GM12878 (cell line): Measurements from ENCODE around the gene PKN2. TPM values are rescaled to one million over a fixed set of nuclear protein-coding genes. Genes with fewer than 3 reads are reported as not detected.
A peak's percentile ranks its signal among the peaks of the same experiment; 100 is the strongest.

Experiments
- ASH2L ChIP-seq: fragments of 300-600, 200-600 bp; sonication (generic); IDR thresholded peaks from 2 replicates; pipeline ENCODE4 v1.6.1; 2017; ENCODE audit warnings: low read depth, mild to moderate bottlenecking, borderline replicate concordance
- CREM ChIP-seq: IDR thresholded peaks from 2 replicates; pipeline ENCODE4 v1.6.1; 2014; ENCODE audit warnings: antibody characterized with exemption, low read depth
- DPF2 ChIP-seq: fragments of 450-650 bp; IDR thresholded peaks from 2 replicates; pipeline ENCODE4 v1.6.1; 2017; ENCODE audit warnings: mild to moderate bottlenecking
- FOXM1 ChIP-seq: IDR thresholded peaks from 2 replicates; pipeline ENCODE4 v1.6.1; 2012; ENCODE audit warnings: low read depth, mild to moderate bottlenecking, inconsistent platforms, low read length, moderate library complexity
- NBN ChIP-seq: fragments of 450-650 bp; IDR thresholded peaks from 2 replicates; pipeline ENCODE4 v1.6.1; 2016
- NFYA ChIP-seq: IDR thresholded peaks from 2 replicates; pipeline ENCODE4 v1.6.1; 2011; ENCODE audit warnings: low read depth, mild to moderate bottlenecking, low read length, improper control_type of control experiment, borderline replicate concordance
- PML ChIP-seq: IDR thresholded peaks from 2 replicates; pipeline ENCODE4 v1.6.1; 2012; ENCODE audit warnings: low read length, inconsistent platforms
- POLR2AphosphoS5 ChIP-seq: IDR thresholded peaks from 2 replicates; pipeline ENCODE4 v1.6.1; 2011; ENCODE audit warnings: mild to moderate bottlenecking, low read length, inconsistent platforms
- TBL1XR1 ChIP-seq: IDR thresholded peaks from 2 replicates; pipeline ENCODE4 v1.6.1; 2012; ENCODE audit warnings: low read depth, low read length, improper control_type of control experiment
- TCF12 ChIP-seq: IDR thresholded peaks from 2 replicates; pipeline ENCODE4 v1.6.1; 2011; ENCODE audit warnings: low read depth, mild to moderate bottlenecking, low read length
- polyA plus RNA-seq, 11 experiments: library from polyadenylated mRNA; depleted of rRNA in 4 of 11; unstranded in 6 of 11; stranded (reverse) in 5 of 11; fragments of >200 nt; fragmentation: Nextera tagmentation in 4 of 11; fragmentation: Illumina TruSeq in 1 of 11; extraction: Ambion mirVana in 4 of 11; extraction: Trizol in 1 of 11; gene quantifications; 1 replicate in 1 of 11; 2 replicates in 10 of 11; pipeline versions ENCODE4 v1.2.1 to v1.2.3, GENCODE V29; 2011 to 2016; ENCODE audit warnings: inconsistent platforms in 2 of 11, missing spikeins in 2 of 11, low read depth in 1 of 11
- total RNA-seq, 4 experiments: library from RNA; depleted of rRNA in 3 of 4; stranded (reverse); fragments of >200 nt in 3 of 4; fragmentation: Illumina TruSeq in 1 of 4; extraction: Trizol in 1 of 4; gene quantifications; 2 replicates each; pipeline versions ENCODE4 v1.2.1 to v1.2.3, GENCODE V29; 2013 to 2021
- TF ChIP-seq, protein P1 (sequence below): fragments of 450-650 bp; IDR thresholded peaks from 2 replicates; pipeline ENCODE4 v1.6.1; 2017; ENCODE audit warnings: mild to moderate bottlenecking, low read depth, inconsistent platforms; ENCODE audit not compliant: poor library complexity, severe bottlenecking
- TF ChIP-seq, protein P2 (sequence below): IDR thresholded peaks from 2 replicates; pipeline ENCODE4 v1.6.1; 2011; ENCODE audit warnings: borderline replicate concordance, low read depth, mild to moderate bottlenecking, moderate library complexity, low read length; ENCODE audit not compliant: insufficient read depth, poor library complexity, severe bottlenecking
- TF ChIP-seq, protein P3 (sequence below): fragments of 450-650 bp; IDR thresholded peaks from 2 replicates; pipeline ENCODE4 v1.6.1; 2017; ENCODE audit warnings: borderline replicate concordance
- TF ChIP-seq, protein P4 (sequence below): IDR thresholded peaks from 2 replicates; pipeline ENCODE4 v1.6.1; 2011; ENCODE audit warnings: mild to moderate bottlenecking, low read depth, low read length, moderate library complexity; ENCODE audit not compliant: insufficient replicate concordance
- TF ChIP-seq, protein P5 (sequence below): IDR thresholded peaks from 2 replicates; pipeline ENCODE4 v1.6.1; 2012; ENCODE audit warnings: low read depth, low read length, improper control_type of control experiment
- TF ChIP-seq, protein P6 (sequence below): IDR thresholded peaks from 2 replicates; pipeline ENCODE4 v1.6.1; 2012; ENCODE audit warnings: low read depth, low read length, improper control_type of control experiment
- TF ChIP-seq, protein P7 (sequence below): fragments of 450-650 bp; formaldehyde crosslinking; IDR thresholded peaks from 2 replicates; pipeline ENCODE4 v1.5.0; 2022; ENCODE audit warnings: mild to moderate bottlenecking, missing genetic modification characterization

The PKN2 gene
- total and polyA plus RNA-seq, 10 of the 15 experiments (the other 5 are each of a cell fraction or from before 2014, with no cell fraction given) = 2.6 to 18.3 (median 12.9) TPM

DNA sequence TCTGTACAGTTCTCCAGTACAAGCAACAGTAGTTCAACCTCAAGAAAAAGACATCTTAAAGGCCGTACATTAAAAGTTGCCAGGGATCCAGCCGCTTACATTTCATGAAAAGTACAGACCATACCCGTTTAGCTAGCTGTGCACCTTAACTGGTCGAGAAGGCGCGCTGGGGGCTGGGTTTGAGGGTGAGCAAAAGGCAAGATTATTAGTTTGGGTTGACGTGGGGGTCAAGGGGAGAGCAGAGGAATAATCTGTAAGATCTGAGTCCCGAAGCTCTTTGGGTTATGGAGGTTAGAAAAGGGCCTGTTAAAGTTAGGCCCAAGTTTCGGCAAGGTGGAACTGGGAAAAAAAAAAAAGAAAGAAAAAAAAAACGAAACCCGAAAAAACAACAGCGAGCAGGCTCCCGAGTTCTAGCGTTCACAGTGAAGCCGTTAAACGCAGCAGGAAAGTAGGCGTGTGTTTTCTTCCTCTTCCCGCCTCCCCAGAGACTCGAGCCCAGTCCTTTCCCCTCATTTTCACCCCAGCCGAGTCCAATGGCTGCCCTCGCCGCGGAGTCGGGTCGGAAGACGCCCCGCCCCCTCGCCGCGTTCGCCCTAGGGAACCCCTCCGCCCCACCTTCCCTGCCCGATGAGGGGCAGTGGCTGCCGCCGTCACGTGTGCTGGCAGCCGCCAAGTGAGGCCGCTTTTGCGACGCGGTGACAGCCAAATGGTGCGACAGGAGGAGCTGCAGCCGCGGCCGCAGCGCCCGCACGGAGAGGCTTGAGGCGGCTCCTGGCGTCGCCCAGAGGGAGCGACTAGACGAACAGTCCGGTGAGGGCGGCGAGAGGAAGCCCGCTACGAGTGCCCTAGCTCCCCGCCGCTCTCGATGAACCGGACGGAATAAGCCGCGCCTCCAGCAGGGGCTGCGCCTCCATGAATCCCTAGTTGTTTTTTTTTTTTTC, at the start of gene PKN2 (continued):
- TF ChIP-seq, protein P1, sequence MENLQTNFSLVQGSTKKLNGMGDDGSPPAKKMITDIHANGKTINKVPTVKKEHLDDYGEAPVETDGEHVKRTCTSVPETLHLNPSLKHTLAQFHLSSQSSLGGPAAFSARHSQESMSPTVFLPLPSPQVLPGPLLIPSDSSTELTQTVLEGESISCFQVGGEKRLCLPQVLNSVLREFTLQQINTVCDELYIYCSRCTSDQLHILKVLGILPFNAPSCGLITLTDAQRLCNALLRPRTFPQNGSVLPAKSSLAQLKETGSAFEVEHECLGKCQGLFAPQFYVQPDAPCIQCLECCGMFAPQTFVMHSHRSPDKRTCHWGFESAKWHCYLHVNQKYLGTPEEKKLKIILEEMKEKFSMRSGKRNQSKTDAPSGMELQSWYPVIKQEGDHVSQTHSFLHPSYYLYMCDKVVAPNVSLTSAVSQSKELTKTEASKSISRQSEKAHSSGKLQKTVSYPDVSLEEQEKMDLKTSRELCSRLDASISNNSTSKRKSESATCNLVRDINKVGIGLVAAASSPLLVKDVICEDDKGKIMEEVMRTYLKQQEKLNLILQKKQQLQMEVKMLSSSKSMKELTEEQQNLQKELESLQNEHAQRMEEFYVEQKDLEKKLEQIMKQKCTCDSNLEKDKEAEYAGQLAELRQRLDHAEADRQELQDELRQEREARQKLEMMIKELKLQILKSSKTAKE = peak; percentile 23
- TF ChIP-seq, protein P2, sequence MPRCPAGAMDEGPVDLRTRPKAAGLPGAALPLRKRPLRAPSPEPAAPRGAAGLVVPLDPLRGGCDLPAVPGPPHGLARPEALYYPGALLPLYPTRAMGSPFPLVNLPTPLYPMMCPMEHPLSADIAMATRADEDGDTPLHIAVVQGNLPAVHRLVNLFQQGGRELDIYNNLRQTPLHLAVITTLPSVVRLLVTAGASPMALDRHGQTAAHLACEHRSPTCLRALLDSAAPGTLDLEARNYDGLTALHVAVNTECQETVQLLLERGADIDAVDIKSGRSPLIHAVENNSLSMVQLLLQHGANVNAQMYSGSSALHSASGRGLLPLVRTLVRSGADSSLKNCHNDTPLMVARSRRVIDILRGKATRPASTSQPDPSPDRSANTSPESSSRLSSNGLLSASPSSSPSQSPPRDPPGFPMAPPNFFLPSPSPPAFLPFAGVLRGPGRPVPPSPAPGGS = peak; percentile 61
- TF ChIP-seq, protein P3, sequence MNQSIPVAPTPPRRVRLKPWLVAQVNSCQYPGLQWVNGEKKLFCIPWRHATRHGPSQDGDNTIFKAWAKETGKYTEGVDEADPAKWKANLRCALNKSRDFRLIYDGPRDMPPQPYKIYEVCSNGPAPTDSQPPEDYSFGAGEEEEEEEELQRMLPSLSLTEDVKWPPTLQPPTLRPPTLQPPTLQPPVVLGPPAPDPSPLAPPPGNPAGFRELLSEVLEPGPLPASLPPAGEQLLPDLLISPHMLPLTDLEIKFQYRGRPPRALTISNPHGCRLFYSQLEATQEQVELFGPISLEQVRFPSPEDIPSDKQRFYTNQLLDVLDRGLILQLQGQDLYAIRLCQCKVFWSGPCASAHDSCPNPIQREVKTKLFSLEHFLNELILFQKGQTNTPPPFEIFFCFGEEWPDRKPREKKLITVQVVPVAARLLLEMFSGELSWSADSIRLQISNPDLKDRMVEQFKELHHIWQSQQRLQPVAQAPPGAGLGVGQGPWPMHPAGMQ = no peak
- TF ChIP-seq PML = peak; percentile 85
- peak; percentile 99 for TF ChIP-seq CREM
- TF ChIP-seq NBN = peak; percentile 92; the same call in 1 of the 2 replicates
- TF ChIP-seq, protein P4, sequence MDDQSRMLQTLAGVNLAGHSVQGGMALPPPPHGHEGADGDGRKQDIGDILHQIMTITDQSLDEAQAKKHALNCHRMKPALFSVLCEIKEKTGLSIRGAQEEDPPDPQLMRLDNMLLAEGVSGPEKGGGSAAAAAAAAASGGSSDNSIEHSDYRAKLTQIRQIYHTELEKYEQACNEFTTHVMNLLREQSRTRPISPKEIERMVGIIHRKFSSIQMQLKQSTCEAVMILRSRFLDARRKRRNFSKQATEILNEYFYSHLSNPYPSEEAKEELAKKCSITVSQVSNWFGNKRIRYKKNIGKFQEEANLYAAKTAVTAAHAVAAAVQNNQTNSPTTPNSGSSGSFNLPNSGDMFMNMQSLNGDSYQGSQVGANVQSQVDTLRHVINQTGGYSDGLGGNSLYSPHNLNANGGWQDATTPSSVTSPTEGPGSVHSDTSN = no peak
- TF ChIP-seq POLR2AphosphoS5 = peak; percentile 86
- 0 out of 2 replicates have a peak, but pooled peaks have one; percentile 13 for TF ChIP-seq FOXM1
- no peak; the same call in 1 of the 2 replicates for TF ChIP-seq ASH2L
- TF ChIP-seq, protein P5, sequence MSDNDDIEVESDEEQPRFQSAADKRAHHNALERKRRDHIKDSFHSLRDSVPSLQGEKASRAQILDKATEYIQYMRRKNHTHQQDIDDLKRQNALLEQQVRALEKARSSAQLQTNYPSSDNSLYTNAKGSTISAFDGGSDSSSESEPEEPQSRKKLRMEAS = peak; percentile 94
- TF ChIP-seq, protein P6, sequence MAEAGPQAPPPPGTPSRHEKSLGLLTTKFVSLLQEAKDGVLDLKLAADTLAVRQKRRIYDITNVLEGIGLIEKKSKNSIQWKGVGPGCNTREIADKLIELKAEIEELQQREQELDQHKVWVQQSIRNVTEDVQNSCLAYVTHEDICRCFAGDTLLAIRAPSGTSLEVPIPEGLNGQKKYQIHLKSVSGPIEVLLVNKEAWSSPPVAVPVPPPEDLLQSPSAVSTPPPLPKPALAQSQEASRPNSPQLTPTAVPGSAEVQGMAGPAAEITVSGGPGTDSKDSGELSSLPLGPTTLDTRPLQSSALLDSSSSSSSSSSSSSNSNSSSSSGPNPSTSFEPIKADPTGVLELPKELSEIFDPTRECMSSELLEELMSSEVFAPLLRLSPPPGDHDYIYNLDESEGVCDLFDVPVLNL = peak; percentile 30; the same call in 1 of the 2 replicates
- no peak for TF ChIP-seq NFYA
- peak; percentile 8; the same call in 1 of the 2 replicates for TF ChIP-seq TBL1XR1
- TF ChIP-seq DPF2 = no peak
- TF ChIP-seq, protein P7, sequence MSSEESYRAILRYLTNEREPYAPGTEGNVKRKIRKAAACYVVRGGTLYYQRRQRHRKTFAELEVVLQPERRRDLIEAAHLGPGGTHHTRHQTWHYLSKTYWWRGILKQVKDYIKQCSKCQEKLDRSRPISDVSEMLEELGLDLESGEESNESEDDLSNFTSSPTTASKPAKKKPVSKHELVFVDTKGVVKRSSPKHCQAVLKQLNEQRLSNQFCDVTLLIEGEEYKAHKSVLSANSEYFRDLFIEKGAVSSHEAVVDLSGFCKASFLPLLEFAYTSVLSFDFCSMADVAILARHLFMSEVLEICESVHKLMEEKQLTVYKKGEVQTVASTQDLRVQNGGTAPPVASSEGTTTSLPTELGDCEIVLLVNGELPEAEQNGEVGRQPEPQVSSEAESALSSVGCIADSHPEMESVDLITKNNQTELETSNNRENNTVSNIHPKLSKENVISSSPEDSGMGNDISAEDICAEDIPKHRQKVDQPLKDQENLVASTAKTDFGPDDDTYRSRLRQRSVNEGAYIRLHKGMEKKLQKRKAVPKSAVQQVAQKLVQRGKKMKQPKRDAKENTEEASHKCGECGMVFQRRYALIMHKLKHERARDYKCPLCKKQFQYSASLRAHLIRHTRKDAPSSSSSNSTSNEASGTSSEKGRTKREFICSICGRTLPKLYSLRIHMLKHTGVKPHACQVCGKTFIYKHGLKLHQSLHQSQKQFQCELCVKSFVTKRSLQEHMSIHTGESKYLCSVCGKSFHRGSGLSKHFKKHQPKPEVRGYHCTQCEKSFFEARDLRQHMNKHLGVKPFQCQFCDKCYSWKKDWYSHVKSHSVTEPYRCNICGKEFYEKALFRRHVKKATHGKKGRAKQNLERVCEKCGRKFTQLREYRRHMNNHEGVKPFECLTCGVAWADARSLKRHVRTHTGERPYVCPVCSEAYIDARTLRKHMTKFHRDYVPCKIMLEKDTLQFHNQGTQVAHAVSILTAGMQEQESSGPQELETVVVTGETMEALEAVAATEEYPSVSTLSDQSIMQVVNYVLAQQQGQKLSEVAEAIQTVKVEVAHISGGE (CRISPR knock-in tag) = no peak
- no peak for TF ChIP-seq TCF12
